AG09309 (cell line): ENCODE results near the gene PRKN.
A peak's percentile ranks its signal among the peaks of the same experiment; 100 is the strongest.

Source experiments
- DNase-seq: peaks from one replicate; pipeline ENCODE4 v3.0.0-alpha.2; 2010; ENCODE audit warnings: low read depth
- H3K4me3 ChIP-seq: 2 replicates; pipeline ENCODE4 v1.5.1; 2011; ENCODE audit warnings: mild to moderate bottlenecking, low read depth, low read length, moderate library complexity; ENCODE audit not compliant: control insufficient read depth
- CTCF ChIP-seq: IDR thresholded peaks from 2 replicates; pipeline ENCODE4 v1.5.1; 2011; ENCODE audit warnings: mild to moderate bottlenecking, low read depth, low read length, inconsistent platforms; ENCODE audit not compliant: insufficient read depth, control insufficient read depth; ENCODE audit errors: missing control alignments

PRKN gene

GRCh38 chr6:161788531-161788930 lies 939.0 kb downstream of the PRKN start:
- no peak overlapping the region for H3K4me3 ChIP-seq
- no peak for DNase-seq
- no peak for TF ChIP-seq CTCF

DNA sequence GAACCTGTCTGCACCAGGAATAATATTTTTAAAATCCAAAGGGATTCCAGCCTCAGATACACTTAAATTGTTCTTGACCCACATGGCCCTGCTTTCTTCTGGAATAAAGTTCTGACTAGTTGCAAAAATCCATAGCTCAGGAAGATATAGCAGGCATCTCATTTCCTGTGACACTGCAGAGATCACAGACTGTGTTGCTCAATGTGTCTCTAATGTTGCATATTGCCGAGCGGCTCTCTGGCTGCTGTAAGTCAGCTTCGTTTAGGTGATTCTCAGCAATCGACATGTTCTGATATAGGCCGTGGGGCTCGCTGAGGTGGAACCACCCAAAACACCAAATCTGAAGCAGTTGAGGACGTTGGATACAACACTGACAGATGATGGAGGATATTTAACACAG lies 955.4 kb downstream of the PRKN start:
- DNase-seq = no peak
- TF ChIP-seq CTCF = no peak
- no peak overlapping the region for H3K4me3 ChIP-seq

DNA sequence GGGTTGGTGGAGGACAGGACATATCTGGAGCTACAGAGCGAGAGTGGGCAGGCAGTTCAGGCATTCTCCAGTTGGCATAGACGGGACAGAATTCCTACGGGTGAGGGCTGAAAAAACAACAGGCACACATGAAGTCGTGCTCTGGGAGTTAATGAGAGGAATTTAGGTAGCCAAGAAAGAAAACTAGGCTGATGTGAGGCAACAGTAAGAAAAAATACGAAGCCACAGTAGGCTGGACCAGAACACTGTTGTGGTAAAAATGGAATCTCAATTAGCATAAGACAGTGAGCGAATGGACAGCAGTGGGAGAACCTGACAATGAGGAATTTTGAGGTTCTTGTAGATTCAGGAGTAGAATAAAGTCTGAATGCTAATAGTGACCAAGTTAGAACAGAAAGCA lies 965.6 kb downstream of the PRKN start:
- H3K4me3 ChIP-seq = no peak overlapping the region
- no peak for TF ChIP-seq CTCF
- no peak for DNase-seq

GRCh38 chr6:161755080-161755479 lies 972.5 kb downstream of the PRKN start:
- H3K4me3 ChIP-seq = no peak overlapping the region
- no peak for TF ChIP-seq CTCF
- DNase-seq = no peak

- no peak for DNase-seq
- no peak for TF ChIP-seq CTCF
- no peak overlapping the region for H3K4me3 ChIP-seq
These were observed 976.9 kb downstream of the PRKN start for GRCh38 chr6:161750686-161751085.

DNA sequence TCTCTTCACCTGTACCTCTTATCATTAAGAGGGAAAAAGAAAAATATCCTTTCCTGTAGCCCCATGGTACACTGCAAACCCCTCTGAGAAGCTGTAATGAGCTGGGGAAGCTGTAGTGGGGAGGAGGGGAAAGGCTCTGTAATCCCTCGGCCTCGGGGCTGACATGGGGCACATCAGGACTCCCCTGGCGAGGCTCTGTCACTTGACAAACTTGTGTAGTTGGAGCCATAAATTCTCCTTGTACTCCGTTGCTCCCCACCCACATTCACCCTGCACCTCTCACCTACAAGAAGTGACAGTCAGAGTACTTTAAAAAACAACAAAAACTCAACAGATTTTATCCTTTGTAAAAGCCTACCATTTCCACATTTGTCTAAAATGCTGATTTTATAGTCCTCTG lies 978.0 kb downstream of the PRKN start:
- no peak for DNase-seq
- no peak overlapping the region for H3K4me3 ChIP-seq
- TF ChIP-seq CTCF = no peak

DNA sequence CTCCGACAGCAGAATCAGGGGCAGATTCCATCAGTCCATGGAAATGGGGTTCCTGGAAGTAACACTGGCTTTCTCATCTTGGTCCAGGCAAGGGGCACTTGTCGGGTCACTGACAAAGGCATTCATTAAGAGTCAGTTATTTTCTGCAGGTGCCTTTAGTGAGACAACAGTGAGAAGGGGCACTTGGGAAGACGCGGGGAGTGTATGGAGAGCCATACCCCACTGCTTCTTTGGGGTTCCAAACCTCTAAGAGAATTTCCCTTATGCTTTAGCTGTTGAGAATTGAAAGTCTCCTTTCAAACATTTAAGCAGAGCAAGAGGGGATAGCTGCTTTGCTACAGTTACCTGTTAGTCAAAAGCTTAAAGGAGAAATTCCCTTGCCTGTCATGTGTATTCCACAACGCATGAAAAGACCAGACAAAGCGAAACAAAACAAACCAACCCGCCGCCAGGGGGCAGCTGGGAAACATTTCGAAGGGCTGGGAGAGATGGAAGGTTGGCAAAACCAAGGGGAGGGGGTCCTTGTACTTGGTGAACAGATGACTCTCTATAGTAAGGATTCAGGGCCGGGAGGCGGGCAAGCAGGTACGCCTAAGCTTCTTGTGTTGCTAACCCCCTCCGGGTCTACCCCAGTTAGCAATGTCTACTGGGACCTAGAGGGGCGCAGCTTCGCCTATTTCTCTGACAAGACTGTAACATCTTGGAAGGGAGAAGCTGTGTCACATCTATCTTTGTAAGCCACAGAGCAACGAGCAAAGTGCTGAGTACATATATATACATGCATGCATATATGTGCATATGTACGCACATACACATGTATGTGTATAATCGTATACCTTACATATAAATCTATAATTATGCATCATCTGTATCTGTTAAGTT lies 978.8 kb downstream of the PRKN start:
- DNase-seq = no peak
- H3K4me3 ChIP-seq = no peak overlapping the region
- peak; percentile 17 for TF ChIP-seq CTCF
